HS-5 (cell line): ENCODE measurements around the gene OLFML3.
"Not testable (repeated sequence)": the region's sequence is repeated elsewhere in the genome, so short reads cannot be mapped to it uniquely, and the experiment has no call there.

Source experiments
- DNase-seq: peaks from one replicate; pipeline ENCODE4 v3.0.0-alpha.2; 2012; ENCODE audit warnings: low read depth

OLFML3 gene

GRCh38 chr1:113978863-113979702, at the start of gene OLFML3:
Gene OLFML3, plus strand, starts transcription at chr1:113979474. Its CDS starts 43 bp downstream, at chr1:113979517.
- peak; percentile 85 for DNase-seq

GRCh38 chr1:113929750-113930498, 49.4 kb upstream of the OLFML3 start:
- no peak for DNase-seq

DNA sequence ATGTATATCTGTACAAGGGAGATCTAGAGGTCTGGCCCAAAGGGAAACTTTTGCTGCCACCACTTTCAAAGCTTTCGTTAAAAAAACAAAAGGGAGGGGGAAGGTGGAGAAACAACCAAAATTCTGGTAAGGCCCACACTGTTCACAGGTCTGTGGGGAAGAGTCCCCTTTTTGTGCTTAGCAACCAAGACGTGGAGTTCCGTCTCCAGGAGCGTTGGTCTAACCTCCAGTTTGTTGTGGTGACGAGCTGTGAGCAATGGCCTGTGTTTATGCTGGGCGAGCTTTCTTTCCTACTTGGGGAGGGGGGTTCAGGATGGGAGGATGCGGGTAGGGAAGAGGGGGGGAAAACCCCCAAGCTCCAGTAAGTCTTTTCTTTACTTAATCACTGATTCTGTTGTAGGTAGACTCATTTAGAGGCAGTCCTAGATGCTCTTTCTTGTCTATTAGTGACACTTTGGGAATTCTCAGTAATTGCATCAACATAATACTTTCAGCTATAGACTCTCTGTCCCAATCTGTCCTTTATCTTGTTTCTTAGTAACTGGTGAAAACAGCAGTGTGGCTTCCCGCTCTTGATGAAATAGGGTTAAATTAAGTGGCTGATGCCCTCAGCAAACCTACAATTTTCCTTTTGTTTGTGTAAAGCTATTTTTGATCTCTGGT, 48.6 kb upstream of the OLFML3 start:
- DNase-seq, result no peak

- no peak for DNase-seq
Observed at GRCh38 chr1:113931451-113931851, 47.8 kb upstream of the OLFML3 start.

DNA sequence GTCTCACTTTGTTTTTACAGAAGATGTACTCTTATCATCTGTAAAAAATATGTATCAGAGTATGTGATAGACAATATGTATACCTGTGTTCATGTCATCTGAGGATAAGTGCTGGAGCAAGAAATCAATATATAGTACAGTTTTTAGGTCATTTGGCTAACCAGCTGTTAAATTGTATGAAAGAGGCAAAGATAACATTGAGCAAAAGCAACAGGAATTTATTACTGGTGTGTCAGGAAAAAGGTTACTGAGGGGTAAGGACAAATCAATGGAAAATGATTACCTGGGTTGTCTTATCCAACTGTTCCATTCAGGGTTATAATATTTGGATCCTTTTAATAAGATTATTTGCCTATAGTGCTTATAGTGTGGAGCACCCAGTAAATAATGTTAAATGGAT, 45.3 kb upstream of the OLFML3 start:
- DNase-seq, result no peak

DNA sequence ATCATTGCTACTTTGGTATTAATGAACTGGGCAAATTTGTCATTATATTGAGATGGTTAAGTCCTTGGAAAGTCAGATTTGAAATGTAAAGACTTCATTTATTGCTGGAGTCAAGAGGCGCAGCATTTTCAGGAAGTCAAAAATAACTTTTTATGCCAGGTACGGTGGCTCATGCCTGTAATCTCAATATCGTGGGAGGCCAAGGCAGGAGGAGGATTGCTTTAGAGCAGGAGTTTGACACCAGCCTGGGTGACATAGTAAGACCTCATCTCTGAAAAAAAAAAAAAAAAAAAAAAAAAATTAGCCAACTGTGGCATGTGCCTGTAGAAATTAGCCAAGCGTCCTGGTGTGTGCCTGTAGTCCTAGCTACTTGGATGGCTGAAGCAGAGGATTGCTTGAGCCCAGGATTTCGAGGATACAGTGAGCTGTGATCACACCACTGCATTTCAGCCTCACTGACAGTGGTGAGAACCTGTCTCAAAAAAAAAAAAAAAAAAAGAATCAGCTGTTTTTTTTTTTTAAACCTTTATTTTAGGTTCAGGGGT, 44.7 kb upstream of the OLFML3 start:
- DNase-seq, result no peak

DNA sequence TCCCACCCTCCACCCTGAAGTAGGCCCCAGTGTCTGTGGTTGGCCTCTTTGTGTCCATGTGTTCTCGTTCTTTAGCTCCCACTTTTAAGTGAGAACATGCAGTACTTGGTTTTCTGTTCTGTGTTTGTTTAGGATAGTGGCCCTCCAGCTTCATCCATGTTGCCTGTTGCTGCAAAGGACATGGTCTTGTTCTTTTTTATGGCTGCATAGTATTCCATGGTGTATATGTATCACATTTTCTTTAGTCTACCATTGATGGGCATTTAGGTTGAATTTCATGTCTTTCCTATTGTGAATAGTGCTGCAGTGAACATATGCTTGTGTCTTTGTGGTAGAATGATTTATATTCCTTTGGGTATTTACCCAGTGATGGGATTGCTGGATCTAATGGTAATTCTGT, 44.1 kb upstream of the OLFML3 start:
- no peak for DNase-seq

DNA sequence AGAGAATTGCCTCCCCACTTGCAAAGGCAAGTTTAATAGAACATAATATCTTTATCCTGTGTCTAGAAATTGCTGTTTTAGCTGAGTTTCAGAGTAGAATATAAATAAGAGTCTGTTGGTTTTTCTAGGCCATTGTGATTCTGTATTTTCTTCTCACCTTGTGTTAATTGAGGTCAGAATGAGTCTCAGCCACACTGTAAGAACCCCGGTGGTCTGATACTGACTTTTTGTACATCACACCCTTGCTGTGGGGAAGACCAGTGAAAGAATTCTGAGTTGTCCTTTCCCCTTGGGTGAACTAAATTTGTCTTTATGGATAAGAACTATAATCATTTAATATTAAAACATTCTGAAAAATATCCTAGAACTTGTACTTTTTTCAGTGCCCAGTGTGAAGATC, 43.3 kb upstream of the OLFML3 start:
- no peak for DNase-seq

GRCh38 chr1:113937146-113937545, 42.1 kb upstream of the OLFML3 start:
- no peak for DNase-seq

DNA sequence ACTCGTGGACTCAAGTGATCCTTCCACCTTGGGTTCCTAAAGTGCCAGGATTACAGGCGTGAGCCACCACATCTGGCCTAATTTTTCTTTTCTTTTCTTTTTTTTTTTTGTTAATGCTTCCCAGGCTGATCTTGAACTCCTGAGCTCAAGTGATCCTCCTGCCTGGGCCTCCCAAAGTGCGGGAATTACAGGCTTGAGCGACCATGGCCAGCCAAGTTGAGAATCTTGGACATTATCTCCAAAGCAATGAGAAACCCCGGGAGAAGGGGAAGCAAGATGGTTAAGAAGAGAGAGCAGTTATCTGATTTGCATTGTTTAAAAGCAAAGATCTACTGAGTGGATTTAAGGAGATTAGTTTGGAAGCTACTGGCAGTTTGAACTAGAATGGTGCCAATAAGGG, 41.1 kb upstream of the OLFML3 start:
- no peak for DNase-seq

- DNase-seq, result no peak
Observed at GRCh38 chr1:113940365-113941244, 38.7 kb upstream of the OLFML3 start.

GRCh38 chr1:113941245-113941559, 38.1 kb upstream of the OLFML3 start:
- DNase-seq, result no peak

DNA sequence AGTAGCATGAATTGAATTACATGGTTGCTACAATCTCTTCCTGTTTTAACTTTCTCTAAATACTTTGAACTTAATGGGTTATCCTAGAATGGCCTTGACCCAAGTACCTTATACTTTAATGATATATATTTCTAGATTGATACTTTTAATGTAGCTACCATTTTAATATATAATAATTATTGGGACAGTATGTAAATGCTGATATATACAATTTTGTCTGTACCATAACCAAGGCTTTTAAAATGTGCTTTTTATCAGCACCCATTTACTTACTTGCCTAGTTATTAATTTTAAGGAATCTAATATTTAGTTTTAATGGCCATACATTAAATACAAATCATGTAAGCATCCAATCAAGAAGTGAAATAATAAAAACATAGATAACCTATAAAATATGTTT, 36.7 kb upstream of the OLFML3 start:
- DNase-seq, result no peak

DNA sequence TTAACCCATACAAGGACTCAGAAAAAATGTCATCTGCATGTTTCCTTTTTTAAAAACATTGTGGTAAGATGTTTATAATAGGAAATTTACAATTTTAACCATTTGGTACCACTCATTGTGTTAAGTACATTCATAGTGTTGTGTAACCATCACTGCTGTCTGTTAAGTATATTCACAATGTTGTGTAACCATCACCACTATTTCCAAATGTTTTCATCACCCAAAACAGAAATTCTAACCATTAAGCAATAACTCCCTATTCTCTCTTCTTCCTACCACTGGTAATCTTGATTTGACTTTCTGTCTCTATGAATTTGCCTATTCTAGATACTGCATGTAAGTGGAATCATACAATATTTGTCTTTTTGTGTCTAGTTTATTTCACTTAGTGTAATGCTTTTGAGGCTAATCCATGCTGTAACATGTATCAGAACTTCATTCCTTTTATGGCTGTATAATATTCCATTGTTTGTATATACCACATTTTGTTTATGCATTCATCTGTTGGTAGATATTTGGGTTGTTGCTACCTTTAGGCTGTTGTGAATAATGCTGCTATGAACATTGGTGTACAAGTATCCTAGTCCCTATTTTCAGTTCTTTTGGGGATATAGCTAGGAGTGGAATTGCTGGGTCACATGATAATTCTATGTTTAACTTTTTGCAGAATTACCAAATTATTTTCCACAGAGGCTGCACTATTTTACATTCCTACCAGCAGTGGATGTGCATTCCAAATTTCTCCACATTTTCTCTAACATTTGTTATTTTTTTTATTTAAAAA, 36.1 kb upstream of the OLFML3 start:
- no peak for DNase-seq

GRCh38 chr1:113945329-113945728, 33.9 kb upstream of the OLFML3 start:
- no peak for DNase-seq

DNA sequence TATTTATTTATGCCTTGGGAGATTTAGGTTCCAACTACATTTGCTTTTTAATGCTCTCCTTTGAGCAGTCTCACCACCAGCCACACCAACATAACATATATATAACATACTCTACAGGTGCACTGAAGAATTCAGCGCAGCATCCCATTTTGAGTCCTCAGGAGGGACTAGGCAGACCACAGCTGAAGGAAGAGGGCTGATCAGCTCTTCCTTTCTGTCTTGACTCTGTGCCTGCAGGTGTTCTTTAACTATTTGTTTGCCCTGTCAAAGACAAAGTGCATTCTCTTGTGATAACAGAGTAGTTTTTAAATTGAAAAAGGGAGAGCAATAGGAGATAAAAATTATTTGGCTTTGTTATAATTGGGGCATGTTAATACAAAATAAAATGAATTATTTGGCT, 33.2 kb upstream of the OLFML3 start:
- DNase-seq, result no peak

DNA sequence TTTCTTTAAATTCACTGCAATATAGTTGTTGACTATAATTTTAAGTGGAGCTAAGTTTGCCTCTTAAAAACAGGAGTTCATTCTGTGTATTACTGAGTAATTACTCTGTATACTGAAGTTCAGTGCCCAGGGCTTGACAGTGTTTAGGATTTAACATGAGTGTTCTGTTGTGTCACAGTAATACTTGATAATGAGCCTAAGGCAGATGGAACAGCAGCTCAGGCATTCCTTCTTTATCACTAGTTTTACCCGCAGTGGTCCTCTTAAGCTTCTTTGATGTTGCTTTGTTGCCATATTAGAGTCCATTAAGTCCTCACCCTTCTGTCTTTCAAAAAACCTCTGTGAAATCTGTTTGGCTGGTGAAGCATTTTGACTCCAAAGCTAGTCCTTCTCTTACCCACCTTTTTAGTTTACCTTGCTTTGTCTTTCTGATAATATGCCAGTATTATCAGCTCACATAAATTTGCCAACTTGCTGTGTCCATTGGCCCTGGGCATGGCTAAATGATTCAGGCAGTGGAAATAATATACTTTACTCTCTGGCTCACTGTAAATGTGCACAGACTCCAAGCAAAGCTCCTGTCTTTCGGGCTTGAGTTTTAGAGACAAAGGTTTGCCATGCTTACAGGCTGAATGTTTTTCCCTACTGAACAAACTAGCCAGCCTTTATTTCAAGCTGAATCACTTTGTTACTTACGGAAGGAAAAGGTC, 32.4 kb upstream of the OLFML3 start:
- DNase-seq, result no peak

- DNase-seq, result no peak
Observed at GRCh38 chr1:113947388-113948107, 31.7 kb upstream of the OLFML3 start.

DNA sequence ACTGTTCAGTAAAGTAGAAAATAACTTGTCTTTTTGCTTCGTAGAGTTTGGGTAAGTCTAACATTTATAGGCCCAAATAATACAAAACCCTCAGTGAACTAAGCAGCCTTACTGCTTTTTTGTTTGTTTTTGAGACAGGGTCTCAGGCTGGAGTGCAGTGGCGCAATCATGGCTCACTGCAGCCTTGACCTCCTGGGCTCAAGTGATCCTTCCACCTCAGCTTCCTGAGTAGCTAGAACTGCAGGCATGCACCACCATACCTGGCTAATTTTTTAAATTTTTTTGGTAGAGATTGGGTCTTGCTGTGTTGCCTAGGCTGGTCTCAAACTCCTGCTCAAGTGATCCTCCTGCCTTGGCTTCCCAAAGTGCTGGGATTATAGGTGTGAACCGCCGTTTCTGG, 31.1 kb upstream of the OLFML3 start:
- not testable (repeated sequence) for DNase-seq

DNA sequence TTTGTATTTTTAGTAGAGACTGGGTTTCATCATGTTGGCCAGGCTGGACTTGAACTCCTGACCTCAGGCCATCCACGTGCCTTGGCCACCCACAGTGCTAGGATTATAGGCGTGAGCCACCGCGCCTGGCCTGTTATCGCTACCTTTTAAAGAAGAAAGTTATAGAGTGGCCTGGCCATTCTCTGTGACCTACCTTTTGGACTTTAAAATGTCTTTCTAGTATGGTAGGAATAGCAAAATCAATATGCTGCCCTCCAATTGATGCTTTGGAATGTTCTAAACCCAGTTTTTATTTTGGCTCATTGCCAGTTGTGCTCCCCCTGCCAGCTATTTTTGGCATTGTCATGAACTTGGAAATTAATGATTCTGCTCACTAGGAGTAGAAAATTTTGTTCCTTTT, 30.3 kb upstream of the OLFML3 start:
- DNase-seq, result no peak
